HEK293 (cell line): ENCODE data around the gene ZNF76.

Source experiments
- CTCF ChIA-PET: fragments of 350-600 bp; formaldehyde crosslinking; extraction: SDS; loops from one replicate; lab custom pipeline; 2021; ENCODE audit warnings: antibody characterized with exemption; lab: Yijun Ruan, JAX
- POLR2A ChIA-PET: fragments of 300-600 bp; formaldehyde crosslinking; extraction: SDS; loops from one replicate; lab custom pipeline; 2020; ENCODE audit warnings: antibody characterized with exemption, inconsistent platforms; lab: Yijun Ruan, JAX
- H3K27ac ChIP-seq: fragments of 200-500 bp; sonication (Bioruptor generic); 2 replicates; pipeline ENCODE4 v1.5.1; 2014; ENCODE audit warnings: low read depth, low read length, control low read depth, inconsistent platforms; ENCODE audit errors: extremely low read depth
- H3K36me3 ChIP-seq, 2 experiments: fragments of 200-500 bp in 1 of 2; sonication (Bioruptor generic) in 1 of 2; 1 replicate in 1 of 2; 2 replicates in 1 of 2; pipeline ENCODE4 v1.5.1; 2014 to 2017; ENCODE audit warnings: inconsistent platforms in 2 of 2, low read length in 2 of 2; ENCODE audit not compliant: control insufficient read depth in 2 of 2, insufficient read depth in 1 of 2
- H3K4me1 ChIP-seq: fragments of 200-500 bp; sonication (Bioruptor generic); 2 replicates; pipeline ENCODE4 v1.5.1; 2014; ENCODE audit warnings: mild to moderate bottlenecking, low read length, inconsistent platforms; ENCODE audit not compliant: control insufficient read depth, insufficient read depth
- H3K4me3 ChIP-seq: 2 replicates; pipeline ENCODE4 v1.5.1; 2011; ENCODE audit warnings: low read depth, mild to moderate bottlenecking, control low read depth, low read length, moderate library complexity
- H3K9me3 ChIP-seq: fragments of 200-500 bp; sonication (Bioruptor generic); 2 replicates; pipeline ENCODE4 v1.5.1; 2014; ENCODE audit warnings: low read depth, low read length, inconsistent platforms; ENCODE audit not compliant: control insufficient read depth, insufficient read depth
- GLI2 ChIP-seq: fragments of 450-650 bp; formaldehyde crosslinking; IDR thresholded peaks from 2 replicates; pipeline ENCODE4; 2017; ENCODE audit warnings: missing biosample characterization, missing genetic modification characterization, low read depth, borderline replicate concordance
- KLF1 ChIP-seq: fragments of 450-650 bp; formaldehyde crosslinking; IDR thresholded peaks from 2 replicates; pipeline ENCODE4 v1.5.1; 2016; ENCODE audit warnings: missing biosample characterization, missing genetic modification characterization
- OSR2 ChIP-seq: fragments of 450-650 bp; formaldehyde crosslinking; IDR thresholded peaks from 2 replicates; pipeline ENCODE4 v1.5.1; 2016; ENCODE audit warnings: missing biosample characterization, missing genetic modification characterization
- PRDM2 ChIP-seq: fragments of 450-650 bp; formaldehyde crosslinking; IDR thresholded peaks from 2 replicates; pipeline ENCODE4 v1.5.1; 2016; ENCODE audit warnings: missing biosample characterization, missing genetic modification characterization, borderline replicate concordance
- ZBTB1 ChIP-seq: fragments of 450-650 bp; formaldehyde crosslinking; IDR thresholded peaks from 2 replicates; pipeline ENCODE4 v1.5.1; 2016; ENCODE audit warnings: missing biosample characterization, missing genetic modification characterization
- ZBTB17 ChIP-seq: fragments of 450-650 bp; formaldehyde crosslinking; IDR thresholded peaks from 2 replicates; pipeline ENCODE4 v1.5.1; 2016; ENCODE audit warnings: missing biosample characterization, missing genetic modification characterization
- ZNF2 ChIP-seq: fragments of 450-650 bp; formaldehyde crosslinking; IDR thresholded peaks from 2 replicates; pipeline ENCODE4 v1.5.1; 2016; ENCODE audit warnings: missing biosample characterization, missing genetic modification characterization
- ZNF248 ChIP-seq: fragments of 450-650 bp; formaldehyde crosslinking; IDR thresholded peaks from 2 replicates; pipeline ENCODE4 v1.5.1; 2017; ENCODE audit warnings: missing biosample characterization, missing genetic modification characterization
- ZNF292 ChIP-seq: fragments of 450-650 bp; formaldehyde crosslinking; IDR thresholded peaks from 2 replicates; pipeline ENCODE4 v1.5.1; 2016; ENCODE audit warnings: low read depth, missing biosample characterization, missing genetic modification characterization, borderline replicate concordance
- ZNF423 ChIP-seq: fragments of 450-650 bp; formaldehyde crosslinking; IDR thresholded peaks from 2 replicates; pipeline ENCODE4 v1.5.1; 2016; ENCODE audit warnings: missing biosample characterization, missing genetic modification characterization
- ZNF596 ChIP-seq: fragments of 450-650 bp; IDR thresholded peaks from 2 replicates; pipeline ENCODE4 v1.5.0; 2018; ENCODE audit warnings: missing biosample characterization, mild to moderate bottlenecking, missing genetic modification characterization, moderate library complexity
- ZNF600 ChIP-seq: fragments of 450-650 bp; formaldehyde crosslinking; IDR thresholded peaks from 2 replicates; pipeline ENCODE4 v1.5.1; 2016; ENCODE audit warnings: missing biosample characterization, missing genetic modification characterization
- ZNF610 ChIP-seq: fragments of 450-650 bp; formaldehyde crosslinking; IDR thresholded peaks from 2 replicates; pipeline ENCODE4 v1.5.1; 2016; ENCODE audit warnings: missing biosample characterization, missing genetic modification characterization, borderline replicate concordance
- ZSCAN5A ChIP-seq: fragments of 450-650 bp; formaldehyde crosslinking; IDR thresholded peaks from 2 replicates; pipeline ENCODE4 v1.5.1; 2016; ENCODE audit warnings: missing biosample characterization, missing genetic modification characterization
- TF ChIP-seq, protein P1 (sequence below): fragments of 450-650 bp; formaldehyde crosslinking; IDR thresholded peaks from 2 replicates; pipeline ENCODE4 v1.5.0; 2017; ENCODE audit warnings: missing biosample characterization, missing genetic modification characterization, borderline replicate concordance

ZNF76 gene

DNA sequence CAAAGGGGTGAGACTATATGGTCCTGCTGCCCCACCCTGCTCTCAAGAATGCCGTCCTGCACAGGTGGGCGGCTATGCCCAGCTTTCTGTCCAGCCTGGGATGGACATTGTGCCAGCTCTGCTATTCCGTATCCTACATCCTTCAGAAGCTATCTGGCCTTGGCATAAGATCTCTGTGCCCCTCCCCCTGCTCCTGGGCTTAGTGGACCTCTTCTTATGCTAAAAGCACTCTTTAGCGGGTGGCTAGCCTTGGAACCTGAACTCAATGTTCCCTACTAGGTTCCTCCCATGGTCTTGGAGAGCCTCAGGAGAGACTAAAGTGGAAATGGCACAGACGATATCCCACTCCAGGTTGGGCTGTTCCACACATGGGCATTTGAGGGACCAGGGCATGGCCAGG, 23.3 kb upstream of the ZNF76 start:
- H3K4me3 ChIP-seq = no peak overlapping the region
- ChIA-PET POLR2A (interaction anchor here (0.9 kb wide), 1 partner anchor 22 kb away, joined by 3 read pairs; no protein-coding TSS in a partner anchor), CTCF (interaction anchor here (0.5 to 9.4 kb wide), 4 partner anchors 28 to 250 kb away, joined by 4 to 191 read pairs (median 84); partner anchors contain the start of gene SCUBE3)
- 0 out of 2 replicates have a peak, but pooled peaks cover 1% of the 10 kb centered on the region for H3K4me1 ChIP-seq
- peaks cover 0 to 34% of the 10 kb centered on the region in 2 experiments; a peak in 1 of 3 replicates for H3K36me3 ChIP-seq
- no peak overlapping the region for H3K27ac ChIP-seq
- TF ChIP-seq ZNF600 (tag by site-specific recombination) = 0 out of 2 replicates have a peak, but pooled peaks have one; percentile 30
- no peak for TF ChIP-seq ZNF292
- H3K9me3 ChIP-seq = no peaks in the 10 kb centered on the region

- H3K4me1 ChIP-seq = no peaks in the 10 kb centered on the region
- H3K36me3 ChIP-seq = peaks cover 0 to 34% of the 10 kb centered on the region in 2 experiments; a peak in 1 of 3 replicates
- no peak overlapping the region for H3K27ac ChIP-seq
- POLR2A ChIA-PET = no interaction called here
- CTCF ChIA-PET = interaction anchor here (0.7 to 9.4 kb wide), 5 partner anchors 8 to 98 kb away, joined by 3 to 191 read pairs (median 5); partner anchors contain the start of gene SCUBE3
- H3K4me3 ChIP-seq = no peak overlapping the region
- no peaks in the 10 kb centered on the region for H3K9me3 ChIP-seq
- TF ChIP-seq ZNF248 (tag by site-specific recombination) = no peak
- no peak for TF ChIP-seq ZNF292
- TF ChIP-seq OSR2 (tag by site-specific recombination) = no peak
- no peak for TF ChIP-seq ZNF596 (tag by site-specific recombination)
- TF ChIP-seq ZSCAN5A (tag by site-specific recombination) = no peak
- no peak for TF ChIP-seq ZNF610 (tag by site-specific recombination)
- no peak for TF ChIP-seq GLI2
- TF ChIP-seq ZNF423 (tag by site-specific recombination) = no peak
- no peak for TF ChIP-seq ZNF2 (tag by site-specific recombination)
- TF ChIP-seq ZBTB1 (tag by site-specific recombination) = no peak
- no peak for TF ChIP-seq KLF1
- TF ChIP-seq PRDM2 (tag by site-specific recombination) = no peak
- no peak for TF ChIP-seq ZBTB17 (tag by site-specific recombination)
- TF ChIP-seq, protein P1, sequence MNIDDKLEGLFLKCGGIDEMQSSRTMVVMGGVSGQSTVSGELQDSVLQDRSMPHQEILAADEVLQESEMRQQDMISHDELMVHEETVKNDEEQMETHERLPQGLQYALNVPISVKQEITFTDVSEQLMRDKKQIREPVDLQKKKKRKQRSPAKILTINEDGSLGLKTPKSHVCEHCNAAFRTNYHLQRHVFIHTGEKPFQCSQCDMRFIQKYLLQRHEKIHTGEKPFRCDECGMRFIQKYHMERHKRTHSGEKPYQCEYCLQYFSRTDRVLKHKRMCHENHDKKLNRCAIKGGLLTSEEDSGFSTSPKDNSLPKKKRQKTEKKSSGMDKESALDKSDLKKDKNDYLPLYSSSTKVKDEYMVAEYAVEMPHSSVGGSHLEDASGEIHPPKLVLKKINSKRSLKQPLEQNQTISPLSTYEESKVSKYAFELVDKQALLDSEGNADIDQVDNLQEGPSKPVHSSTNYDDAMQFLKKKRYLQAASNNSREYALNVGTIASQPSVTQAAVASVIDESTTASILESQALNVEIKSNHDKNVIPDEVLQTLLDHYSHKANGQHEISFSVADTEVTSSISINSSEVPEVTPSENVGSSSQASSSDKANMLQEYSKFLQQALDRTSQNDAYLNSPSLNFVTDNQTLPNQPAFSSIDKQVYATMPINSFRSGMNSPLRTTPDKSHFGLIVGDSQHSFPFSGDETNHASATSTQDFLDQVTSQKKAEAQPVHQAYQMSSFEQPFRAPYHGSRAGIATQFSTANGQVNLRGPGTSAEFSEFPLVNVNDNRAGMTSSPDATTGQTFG (tag by site-specific recombination) = no peak
- TF ChIP-seq, all 188 proteins: peak for 0
Observed at GRCh38 chr6:35237476-35237875, 22.1 kb upstream of the ZNF76 start.
